Right lobe of liver (tissue), 4 donors: ENCODE measurements around the gene TPM2.

Experiments
- POLR2A ChIP-seq: fragments of 450-650 bp; IDR thresholded peaks from one replicate; pipeline ENCODE4 v1.6.1; 2017; ENCODE audit warnings: antibody characterized with exemption, mild to moderate bottlenecking
- TF ChIP-seq, protein P1 (sequence below), 4 donors: fragments of 200-600 bp in 3 of 4; fragments of 450-650 bp in 1 of 4; IDR thresholded peaks; one replicate each; pipeline versions ENCODE4 v1.5.1 to v1.8.0; 2016 to 2022; ENCODE audit warnings: antibody characterized with exemption in 4 of 4, mild to moderate bottlenecking in 2 of 4
- donor health status: DM: no; HTN: no; CAD: no.
- donor health status: DM: no; HTN: no; CAD: no.
- donor health status: DM: no; HTN: yes; CAD: no.

DNA sequence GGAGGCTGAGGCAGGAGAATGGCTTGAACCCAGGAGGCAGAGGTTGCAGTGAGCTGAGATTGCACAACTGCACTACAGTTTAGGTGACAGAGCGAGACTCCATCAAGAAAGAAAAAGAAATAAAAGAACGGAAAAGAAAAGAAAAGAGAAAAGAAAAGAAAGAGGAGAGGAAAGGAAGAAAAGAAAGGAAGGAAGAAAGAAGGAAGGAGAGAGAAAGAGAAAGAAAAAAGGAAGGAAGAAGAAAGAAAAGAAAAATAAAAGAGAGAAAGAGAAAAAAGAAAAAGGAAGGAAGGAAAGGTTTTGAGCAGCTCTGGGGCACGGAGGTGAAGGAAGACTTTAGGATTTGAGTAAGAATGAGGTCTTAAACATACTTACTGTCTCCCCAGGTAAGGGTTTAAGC lies 23.9 kb upstream of the TPM2 start:
- TF ChIP-seq, protein P1, sequence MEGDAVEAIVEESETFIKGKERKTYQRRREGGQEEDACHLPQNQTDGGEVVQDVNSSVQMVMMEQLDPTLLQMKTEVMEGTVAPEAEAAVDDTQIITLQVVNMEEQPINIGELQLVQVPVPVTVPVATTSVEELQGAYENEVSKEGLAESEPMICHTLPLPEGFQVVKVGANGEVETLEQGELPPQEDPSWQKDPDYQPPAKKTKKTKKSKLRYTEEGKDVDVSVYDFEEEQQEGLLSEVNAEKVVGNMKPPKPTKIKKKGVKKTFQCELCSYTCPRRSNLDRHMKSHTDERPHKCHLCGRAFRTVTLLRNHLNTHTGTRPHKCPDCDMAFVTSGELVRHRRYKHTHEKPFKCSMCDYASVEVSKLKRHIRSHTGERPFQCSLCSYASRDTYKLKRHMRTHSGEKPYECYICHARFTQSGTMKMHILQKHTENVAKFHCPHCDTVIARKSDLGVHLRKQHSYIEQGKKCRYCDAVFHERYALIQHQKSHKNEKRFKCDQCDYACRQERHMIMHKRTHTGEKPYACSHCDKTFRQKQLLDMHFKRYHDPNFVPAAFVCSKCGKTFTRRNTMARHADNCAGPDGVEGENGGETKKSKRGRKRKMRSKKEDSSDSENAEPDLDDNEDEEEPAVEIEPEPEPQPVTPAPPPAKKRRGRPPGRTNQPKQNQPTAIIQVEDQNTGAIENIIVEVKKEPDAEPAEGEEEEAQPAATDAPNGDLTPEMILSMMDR (IDR thresholded peaks at IDR 0.05) = no peak
- no peak for TF ChIP-seq POLR2A
